HCT116 (cell line): ENCODE results near the gene FECH. TPM values are rescaled to one million over a fixed set of nuclear protein-coding genes. Genes with fewer than 3 reads are reported as not detected.

ENCODE experiments used
- ATAC-seq: fragments of 200-7000 bp; cut with Tn5 transposase; 2 replicates; pipeline ENCODE4 v1.9.1; 2020; ENCODE audit warnings: mild to moderate bottlenecking, moderate library complexity
- BruUV-seq: library from RNA; stranded (reverse); fragments of 400-500 nt; replicated peaks from 2 replicates; lab custom pipeline; 2021; lab: Mats Ljungman, UMichigan
- CTCF ChIA-PET: fragments of 300-600 bp; sonication (Branson Sonifier 250); formaldehyde crosslinking; loops from one replicate; lab custom pipeline; 2021; ENCODE audit warnings: antibody characterized with exemption; lab: Charles Lee
- POLR2A ChIA-PET: fragments of 300-600, 350-600 bp; sonication (Branson Sonifier 250); formaldehyde crosslinking; loops from one replicate; lab custom pipeline; 2021; ENCODE audit warnings: antibody characterized with exemption; lab: Charles Lee
- RAD21 ChIA-PET, 2 experiments: fragments of 300-600 bp; sonication (Branson Sonifier 250); formaldehyde crosslinking; loops; one replicate each; lab custom pipeline; 2023; ENCODE audit warnings: low total read pairs in 2 of 2; ENCODE audit not compliant: uncharacterized antibody in 2 of 2, unreplicated experiment in 2 of 2, low non-redundant PET in 1 of 2; lab: Charles Lee
- DNase-seq: peaks from one replicate; pipeline ENCODE4 v3.0.0-alpha.2; 2010; ENCODE audit warnings: low read depth, low spot score
- H2AFZ ChIP-seq: fragments of 200-600 bp; shearing (Covaris generic), sonication (generic); 2 replicates; pipeline ENCODE4 v1.6.1; 2017; ENCODE audit warnings: low read depth, mixed run types, mixed read lengths, antibody characterized with exemption, low read length; ENCODE audit not compliant: poor library complexity, severe bottlenecking
- H3K27ac ChIP-seq: 2 replicates; pipeline ENCODE4 v1.5.1; 2012; ENCODE audit warnings: low read depth, low read length
- H3K27me3 ChIP-seq: fragments of 200-600 bp; sonication (generic); 2 replicates; pipeline ENCODE4 v1.6.1; 2016; ENCODE audit warnings: mixed run types, low read length, mixed read lengths; ENCODE audit not compliant: insufficient read depth
- H3K36me3 ChIP-seq, 2 experiments: fragments of 200-500 bp in 1 of 2; fragments of 200-600 bp in 1 of 2; sonication (Bioruptor generic) in 1 of 2; sonication (generic) in 1 of 2; 2 replicates each; pipeline versions ENCODE4 v1.5.1 to v1.6.1; 2014 to 2016; ENCODE audit warnings: low read length in 2 of 2, inconsistent platforms in 1 of 2, mixed read lengths in 1 of 2, mixed run types in 1 of 2; ENCODE audit not compliant: insufficient read depth in 2 of 2, control insufficient read depth in 1 of 2
- H3K4me1 ChIP-seq, 2 experiments: fragments of 200-600 bp in 1 of 2; sonication (generic) in 1 of 2; 2 replicates each; pipeline versions ENCODE4 v1.5.1 to v1.6.1; 2012 to 2017; ENCODE audit warnings: low read length in 2 of 2, inconsistent platforms in 1 of 2, mild to moderate bottlenecking in 1 of 2, mixed read lengths in 1 of 2, mixed run types in 1 of 2, moderate library complexity in 1 of 2; ENCODE audit not compliant: insufficient read depth in 2 of 2, control insufficient read depth in 1 of 2
- H3K4me2 ChIP-seq: fragments of 200-600 bp; sonication (generic); 2 replicates; pipeline ENCODE4 v1.6.1; 2017; ENCODE audit warnings: mixed run types, low read length, mixed read lengths
- H3K4me3 ChIP-seq, 2 experiments: fragments of 200-600 bp in 1 of 2; sonication (generic) in 1 of 2; replicated peaks in 1 of 2; 2 replicates each; pipeline ENCODE4 v1.5.1; 2011 to 2016; ENCODE audit warnings: low read length in 2 of 2, control low read depth in 1 of 2, low read depth in 1 of 2, mild to moderate bottlenecking in 1 of 2, mixed read lengths in 1 of 2, mixed run types in 1 of 2
- H3K79me2 ChIP-seq: fragments of 200-600 bp; sonication (generic); 2 replicates; pipeline ENCODE4 v1.6.1; 2017; ENCODE audit warnings: mild to moderate bottlenecking, mixed run types, low read length, moderate library complexity, mixed read lengths; ENCODE audit not compliant: insufficient read depth
- H3K9ac ChIP-seq: fragments of 200-600 bp; sonication (generic); 2 replicates; pipeline ENCODE4 v1.6.1; 2016; ENCODE audit warnings: low read length, mixed read lengths
- H3K9me2 ChIP-seq: fragments of 200-600 bp; sonication (generic), shearing (Covaris generic); 2 replicates; pipeline ENCODE4 v1.6.1; 2017; ENCODE audit warnings: mixed run types, mild to moderate bottlenecking, moderate library complexity; ENCODE audit not compliant: insufficient read depth
- H3K9me3 ChIP-seq, 2 experiments: fragments of 200-500 bp in 1 of 2; fragments of 200-600 bp in 1 of 2; sonication (Bioruptor generic) in 1 of 2; sonication (generic) in 1 of 2; 2 replicates each; pipeline ENCODE4 v1.6.1; 2014 to 2017; ENCODE audit warnings: low read length in 2 of 2, mixed read lengths in 2 of 2, inconsistent platforms in 1 of 2, low read depth in 1 of 2, mild to moderate bottlenecking in 1 of 2, mixed run types in 1 of 2, moderate library complexity in 1 of 2; ENCODE audit not compliant: control insufficient read depth in 1 of 2, insufficient read depth in 1 of 2
- H4K20me1 ChIP-seq: fragments of 200-600 bp; sonication (generic), shearing (Covaris generic); 2 replicates; pipeline ENCODE4 v1.6.1; 2017; ENCODE audit warnings: mixed run types, mild to moderate bottlenecking, moderate library complexity; ENCODE audit not compliant: insufficient read depth
- ATF3 ChIP-seq: IDR thresholded peaks from 2 replicates; pipeline ENCODE4 v1.6.1; 2012
- CBX3 ChIP-seq: IDR thresholded peaks from 2 replicates; pipeline ENCODE4 v1.6.1; 2012; ENCODE audit warnings: low read depth
- CEBPB ChIP-seq: IDR thresholded peaks from 2 replicates; pipeline ENCODE4 v1.6.1; 2012; ENCODE audit warnings: low read depth
- CTCF ChIP-seq, 3 experiments: fragments of 200-600 bp in 1 of 3; sonication (generic) in 1 of 3; IDR thresholded peaks in 2 of 3; conservative IDR thresholded peaks in 1 of 3; 2 replicates each; pipeline ENCODE4 v1.5.1; 2012 to 2017; ENCODE audit warnings: low read depth in 2 of 3, low read length in 2 of 3, antibody characterized with exemption in 1 of 3, borderline replicate concordance in 1 of 3, control low read depth in 1 of 3, mild to moderate bottlenecking in 1 of 3, mixed read lengths in 1 of 3, mixed run types in 1 of 3, moderate library complexity in 1 of 3; ENCODE audit not compliant: insufficient read depth in 1 of 3
- ELF1 ChIP-seq: IDR thresholded peaks from 2 replicates; pipeline ENCODE4 v1.6.1; 2012; ENCODE audit warnings: low read depth, borderline replicate concordance
- EZH2 ChIP-seq: fragments of 200-600 bp; sonication (generic); IDR thresholded peaks from 2 replicates; pipeline ENCODE4 v1.6.1; 2017; ENCODE audit warnings: antibody characterized with exemption, mixed run types
- EZH2phosphoT487 ChIP-seq: fragments of 200-600 bp; IDR thresholded peaks from 2 replicates; pipeline ENCODE4 v1.6.1; 2018; ENCODE audit warnings: antibody characterized with exemption, borderline replicate concordance
- JUND ChIP-seq: IDR thresholded peaks from 2 replicates; pipeline ENCODE4 v1.6.1; 2012
- MAX ChIP-seq: IDR thresholded peaks from 2 replicates; pipeline ENCODE4 v1.6.1; 2012
- POLR2AphosphoS5 ChIP-seq: IDR thresholded peaks from 2 replicates; pipeline ENCODE4 v1.6.1; 2011; ENCODE audit warnings: mild to moderate bottlenecking, low read depth, low read length, moderate library complexity
- SIN3A ChIP-seq: IDR thresholded peaks from 2 replicates; pipeline ENCODE4 v1.6.1; 2012; ENCODE audit warnings: low read depth
- SRF ChIP-seq: IDR thresholded peaks from 2 replicates; pipeline ENCODE4 v1.6.1; 2012; ENCODE audit warnings: low read depth
- TCF7L2 ChIP-seq: IDR thresholded peaks from 2 replicates; pipeline ENCODE4 v1.7.0; 2011; ENCODE audit warnings: borderline replicate concordance, inconsistent platforms; ENCODE audit not compliant: insufficient read depth, insufficient read length; ENCODE audit errors: extremely low read depth
- ZBTB33 ChIP-seq: IDR thresholded peaks from 2 replicates; pipeline ENCODE4 v1.6.1; 2011; ENCODE audit warnings: mild to moderate bottlenecking, low read length, moderate library complexity; ENCODE audit not compliant: insufficient replicate concordance; ENCODE audit errors: extremely low read depth
- ZFX ChIP-seq: fragments of 450-650 bp; IDR thresholded peaks from 2 replicates; pipeline ENCODE4 v1.6.1; 2017
- intact Hi-C: fragments of 100-400 bp; cut with micrococcal nuclease; formaldehyde crosslinking; loops from 2 replicates; pipeline ENCODE4 v1.10.0; 2022
- total RNA-seq: library from RNA; stranded (reverse); gene quantifications from one replicate; pipeline ENCODE4 v1.2.1, GENCODE V29; 2021; ENCODE audit not compliant: unreplicated experiment

Gene FECH
- total RNA-seq, 1 experiment from 2014 or later: 42.7 TPM

GRCh38 chr18:57630754-57631595 is 44.5 kb upstream of the FECH start:
- H3K27me3 ChIP-seq: no peaks in the 10 kb centered on the region
- peak overlapping the region; percentile 80 for H3K9ac ChIP-seq
- H3K4me1 ChIP-seq: peaks cover 0 to 19% of the 10 kb centered on the region in 2 experiments; a peak in 2 of 4 replicates
- peak overlapping the region; percentile 80 to 83 for H3K4me3 ChIP-seq
- no peaks in the 10 kb centered on the region for H3K9me3 ChIP-seq
- ChIA-PET RAD21 (interaction anchor here in 1 of 2 experiments (0.6 kb wide), 1 partner anchor 227 kb away, joined by 3 read pairs; no protein-coding TSS in a partner anchor), CTCF (interaction anchor here (1.0 kb wide), 1 partner anchor 16 kb away, joined by 3 read pairs; no protein-coding TSS in a partner anchor), POLR2A (interaction anchor here (1.7 kb wide), 1 partner anchor 9 kb away, joined by 5 read pairs; the partner anchor contains the start of gene NARS1)
- H4K20me1 ChIP-seq: no peaks in the 10 kb centered on the region
- no peak for TF ChIP-seq EZH2phosphoT487
- no peak for TF ChIP-seq CTCF (IDR thresholded peaks at IDR 0.05 in 2 of 3, conservative IDR thresholded peaks at IDR 0.05 in 1 of 3; ENCODE audit: borderline replicate concordance in 1 of 3, insufficient read depth in 1 of 3, low read depth in 2 of 3, low read length in 2 of 3)
- no peak for TF ChIP-seq ELF1
- no peak for TF ChIP-seq SRF
- TF ChIP-seq EZH2: no peak
- no peak for TF ChIP-seq SIN3A
- no peak for TF ChIP-seq MAX
- TF ChIP-seq TCF7L2: no peak
- no peak for TF ChIP-seq POLR2AphosphoS5
- TF ChIP-seq CBX3: no peak
- TF ChIP-seq ATF3: no peak
- no peak for TF ChIP-seq ZBTB33
- no peak for TF ChIP-seq CEBPB
- TF ChIP-seq ZFX: no peak
- TF ChIP-seq JUND: no peak
- H3K79me2 ChIP-seq: peaks cover 13% of the 10 kb centered on the region
- no peak for ATAC-seq
- H3K36me3 ChIP-seq: no peaks in the 10 kb centered on the region
- no peak overlapping the region for H2AFZ ChIP-seq
- H3K4me2 ChIP-seq: peak overlapping the region; percentile 77
- no peaks in the 10 kb centered on the region for H3K9me2 ChIP-seq
- intact Hi-C loops: loop anchor here (2.0 to 5.0 kb wide), 2 partner anchors 172 to 411 kb away; partner anchors contain the start of genes ATP8B1 and NEDD4L
- no TSS peak for BruUV-seq
- DNase-seq: no peak
- H3K27ac ChIP-seq: peak overlapping the region; percentile 65
